ENCODE data around the gene CLNK. TPM values are rescaled to one million over a fixed set of nuclear protein-coding genes. Genes with fewer than 3 reads are reported as not detected.

Gene CLNK
- total and polyA plus RNA-seq, 2 experiments from 2014 or later, result not detected

- Histone ChIP-seq H4K20me1 (ENCODE audit: insufficient read depth, poor library complexity, severe bottlenecking) (no peaks in the 10 kb centered on the region), H3K4me2 (no peak overlapping the region), H3K36me3 (replicated peaks; ENCODE audit: insufficient read depth, low read depth) (no peaks in the 10 kb centered on the region), H3K4me1 (ENCODE audit: insufficient read depth) (no peaks in the 10 kb centered on the region), H3K9me3 (ENCODE audit: low read depth) (no peaks in the 10 kb centered on the region), H3K27me3 (no peaks in the 10 kb centered on the region), H3K9me2 (replicated peaks; ENCODE audit: insufficient read depth) (no peaks in the 10 kb centered on the region), H3K4me3 (no peak overlapping the region), H3K27ac (no peak overlapping the region), H2AFZ (no peak overlapping the region), H3K79me2 (no peaks in the 10 kb centered on the region)
- no peak for DNase-seq (ENCODE audit: low spot score)
- 87% methylated on average over 5 of the region's 5 CpGs for WGBS (ENCODE audit: low lambda C conversion rate, missing lambda C conversion rate)
- TF ChIP-seq, protein P1, sequence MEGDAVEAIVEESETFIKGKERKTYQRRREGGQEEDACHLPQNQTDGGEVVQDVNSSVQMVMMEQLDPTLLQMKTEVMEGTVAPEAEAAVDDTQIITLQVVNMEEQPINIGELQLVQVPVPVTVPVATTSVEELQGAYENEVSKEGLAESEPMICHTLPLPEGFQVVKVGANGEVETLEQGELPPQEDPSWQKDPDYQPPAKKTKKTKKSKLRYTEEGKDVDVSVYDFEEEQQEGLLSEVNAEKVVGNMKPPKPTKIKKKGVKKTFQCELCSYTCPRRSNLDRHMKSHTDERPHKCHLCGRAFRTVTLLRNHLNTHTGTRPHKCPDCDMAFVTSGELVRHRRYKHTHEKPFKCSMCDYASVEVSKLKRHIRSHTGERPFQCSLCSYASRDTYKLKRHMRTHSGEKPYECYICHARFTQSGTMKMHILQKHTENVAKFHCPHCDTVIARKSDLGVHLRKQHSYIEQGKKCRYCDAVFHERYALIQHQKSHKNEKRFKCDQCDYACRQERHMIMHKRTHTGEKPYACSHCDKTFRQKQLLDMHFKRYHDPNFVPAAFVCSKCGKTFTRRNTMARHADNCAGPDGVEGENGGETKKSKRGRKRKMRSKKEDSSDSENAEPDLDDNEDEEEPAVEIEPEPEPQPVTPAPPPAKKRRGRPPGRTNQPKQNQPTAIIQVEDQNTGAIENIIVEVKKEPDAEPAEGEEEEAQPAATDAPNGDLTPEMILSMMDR (IDR thresholded peaks at IDR 0.05; ENCODE audit: poor library complexity), result no peak
- TF ChIP-seq EZH2 (IDR thresholded peaks at IDR 0.05; ENCODE audit: borderline replicate concordance) (no peak), EZH2phosphoT487 (IDR thresholded peaks at IDR 0.05; ENCODE audit: low read depth, severe bottlenecking, unreplicated experiment) (no peak)
Measured at GRCh38 chr4:10677796-10678497, 6.6 kb downstream of the CLNK start.

- Histone ChIP-seq H3K27ac (no peak overlapping the region), H4K20me1 (ENCODE audit: insufficient read depth, poor library complexity, severe bottlenecking) (no peaks in the 10 kb centered on the region), H3K4me1 (ENCODE audit: insufficient read depth) (no peaks in the 10 kb centered on the region), H3K4me2 (no peak overlapping the region), H3K9me3 (ENCODE audit: low read depth) (no peaks in the 10 kb centered on the region), H3K4me3 (no peak overlapping the region), H2AFZ (no peak overlapping the region), H3K9me2 (replicated peaks; ENCODE audit: insufficient read depth) (no peaks in the 10 kb centered on the region), H3K79me2 (no peaks in the 10 kb centered on the region), H3K27me3 (no peaks in the 10 kb centered on the region), H3K36me3 (replicated peaks; ENCODE audit: insufficient read depth, low read depth) (no peaks in the 10 kb centered on the region)
- DNase-seq (ENCODE audit: low spot score), result no peak
- no peak for TF ChIP-seq EZH2 (IDR thresholded peaks at IDR 0.05; ENCODE audit: borderline replicate concordance)
- TF ChIP-seq, protein P1 (IDR thresholded peaks at IDR 0.05; ENCODE audit: poor library complexity), result no peak
- no peak for TF ChIP-seq EZH2phosphoT487 (IDR thresholded peaks at IDR 0.05; ENCODE audit: low read depth, severe bottlenecking, unreplicated experiment)
- WGBS (ENCODE audit: low lambda C conversion rate, missing lambda C conversion rate), result 87% methylated on average over 5 of the region's 5 CpGs
Measured at GRCh38 chr4:10673817-10674369, 10.7 kb downstream of the CLNK start.

DNA sequence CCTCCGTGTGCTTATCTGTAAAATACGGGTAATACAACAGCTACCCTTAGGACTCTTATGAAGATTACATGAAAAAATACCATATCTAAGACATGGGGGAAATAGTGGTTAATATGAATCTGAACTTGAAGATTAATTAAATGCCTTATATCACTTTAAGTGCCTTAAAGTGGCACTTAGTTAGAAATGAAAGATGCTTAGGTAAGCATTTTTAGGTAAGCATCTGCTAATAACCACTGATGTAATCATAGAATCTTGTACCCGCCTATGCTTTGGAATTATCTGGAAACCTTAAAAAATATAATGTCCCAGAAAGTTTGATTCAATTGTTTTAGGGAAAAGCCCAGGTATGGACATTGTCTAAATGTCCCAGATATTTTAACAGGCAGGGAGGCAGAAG, 12.2 kb downstream of the CLNK start:
- Histone ChIP-seq H3K4me3 (no peak overlapping the region), H3K27ac (no peak overlapping the region), H2AFZ (no peak overlapping the region), H3K4me1 (ENCODE audit: insufficient read depth) (no peaks in the 10 kb centered on the region), H3K4me2 (no peak overlapping the region), H3K9me2 (replicated peaks; ENCODE audit: insufficient read depth) (no peaks in the 10 kb centered on the region), H4K20me1 (ENCODE audit: insufficient read depth, poor library complexity, severe bottlenecking) (no peaks in the 10 kb centered on the region), H3K36me3 (replicated peaks; ENCODE audit: insufficient read depth, low read depth) (no peaks in the 10 kb centered on the region), H3K27me3 (no peaks in the 10 kb centered on the region), H3K79me2 (no peaks in the 10 kb centered on the region), H3K9me3 (ENCODE audit: low read depth) (no peaks in the 10 kb centered on the region)
- TF ChIP-seq EZH2phosphoT487 (IDR thresholded peaks at IDR 0.05; ENCODE audit: low read depth, severe bottlenecking, unreplicated experiment) (no peak), EZH2 (IDR thresholded peaks at IDR 0.05; ENCODE audit: borderline replicate concordance) (no peak)
- TF ChIP-seq, protein P1 (IDR thresholded peaks at IDR 0.05; ENCODE audit: poor library complexity), result no peak
- no peak for DNase-seq (ENCODE audit: low spot score)
- WGBS (ENCODE audit: low lambda C conversion rate, missing lambda C conversion rate), result 65% methylated on average over 3 of the region's 3 CpGs
